Measurements from ENCODE around the gene MAPKAP1.

MAPKAP1 gene

DNA sequence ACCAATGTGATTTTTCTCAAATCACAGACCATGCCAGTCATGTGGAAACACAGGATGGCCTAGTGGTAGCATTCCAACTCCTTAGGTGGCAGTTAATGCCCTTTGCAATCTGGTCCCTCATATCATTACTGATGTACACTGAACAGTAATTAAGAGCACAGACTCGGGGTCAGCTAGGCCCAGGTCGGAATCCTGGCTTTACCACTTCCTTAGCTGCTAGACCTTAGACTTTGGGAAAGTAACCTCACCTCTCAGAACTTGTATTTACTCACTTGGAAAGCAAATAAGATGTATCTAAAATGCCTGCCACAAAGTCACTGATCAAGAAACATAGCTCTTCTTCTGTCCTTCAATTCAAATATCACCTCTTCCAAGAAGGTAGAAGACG is 112.8 kb downstream of the MAPKAP1 start:
- peaks cover 9% of the 10 kb centered on the region for H3K79me2 ChIP-seq
- no peak overlapping the region for H3K27ac ChIP-seq
- H3K9me3 ChIP-seq (ENCODE audit: control insufficient read depth, low read length) = no peaks in the 10 kb centered on the region
- H2AFZ ChIP-seq = no peak overlapping the region
- no peaks in the 10 kb centered on the region for H3K4me1 ChIP-seq
- no peak overlapping the region for H3K9ac ChIP-seq
- no peak for TF ChIP-seq CTCF (IDR thresholded peaks at IDR 0.05)
- H3K36me3 ChIP-seq (ENCODE audit: control insufficient read depth, insufficient read depth, low read length) = no peaks in the 10 kb centered on the region
- no peak overlapping the region for H3K4me3 ChIP-seq (ENCODE audit: low read depth, low read length)
- H3K27me3 ChIP-seq (ENCODE audit: control insufficient read depth, insufficient read depth, low read length) = no peaks in the 10 kb centered on the region
- no peak overlapping the region for H3K4me2 ChIP-seq (ENCODE audit: low read length)

- peaks cover 9% of the 10 kb centered on the region for H3K79me2 ChIP-seq
- no peak for TF ChIP-seq CTCF (IDR thresholded peaks at IDR 0.05)
- H3K27ac ChIP-seq = no peak overlapping the region
- no peak overlapping the region for H2AFZ ChIP-seq
- H3K4me3 ChIP-seq (ENCODE audit: low read depth, low read length) = no peak overlapping the region
- H3K4me2 ChIP-seq (ENCODE audit: low read length) = no peak overlapping the region
- H3K4me1 ChIP-seq = no peaks in the 10 kb centered on the region
- no peak overlapping the region for H3K9ac ChIP-seq
- H3K36me3 ChIP-seq (ENCODE audit: control insufficient read depth, insufficient read depth, low read length) = no peaks in the 10 kb centered on the region
- no peaks in the 10 kb centered on the region for H3K9me3 ChIP-seq (ENCODE audit: control insufficient read depth, low read length)
- H3K27me3 ChIP-seq (ENCODE audit: control insufficient read depth, insufficient read depth, low read length) = no peaks in the 10 kb centered on the region
These were observed 113.3 kb downstream of the MAPKAP1 start for GRCh38 chr9:125593581-125594222.

DNA sequence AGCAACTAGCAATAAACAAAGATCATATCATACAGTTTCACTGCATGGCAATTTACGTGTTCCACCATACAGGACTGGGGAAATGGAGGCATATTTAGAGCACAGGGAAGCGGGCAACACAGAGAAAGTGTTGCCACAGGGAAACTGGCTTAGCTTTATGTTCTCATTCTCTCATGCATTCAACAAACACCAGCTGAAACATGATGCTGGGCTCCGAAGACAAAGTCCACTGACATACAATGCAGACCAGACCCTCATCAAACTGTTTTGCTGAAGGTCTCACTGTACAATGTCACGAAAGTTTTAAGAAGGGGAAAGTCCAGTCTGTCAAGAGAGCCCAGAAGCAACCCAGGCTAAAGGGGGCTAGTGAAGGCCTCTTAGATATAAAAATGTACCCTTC is 115.1 kb downstream of the MAPKAP1 start:
- Histone ChIP-seq H3K9me3 (ENCODE audit: control insufficient read depth, low read length) (no peaks in the 10 kb centered on the region), H3K27ac (no peak overlapping the region), H3K36me3 (ENCODE audit: control insufficient read depth, insufficient read depth, low read length) (no peaks in the 10 kb centered on the region), H3K4me1 (no peaks in the 10 kb centered on the region), H3K27me3 (ENCODE audit: control insufficient read depth, insufficient read depth, low read length) (no peaks in the 10 kb centered on the region), H3K79me2 (peaks cover 12% of the 10 kb centered on the region), H3K9ac (no peak overlapping the region), H3K4me3 (ENCODE audit: low read depth, low read length) (no peak overlapping the region), H2AFZ (no peak overlapping the region), H3K4me2 (ENCODE audit: low read length) (no peak overlapping the region)
- TF ChIP-seq CTCF (IDR thresholded peaks at IDR 0.05) = no peak

DNA sequence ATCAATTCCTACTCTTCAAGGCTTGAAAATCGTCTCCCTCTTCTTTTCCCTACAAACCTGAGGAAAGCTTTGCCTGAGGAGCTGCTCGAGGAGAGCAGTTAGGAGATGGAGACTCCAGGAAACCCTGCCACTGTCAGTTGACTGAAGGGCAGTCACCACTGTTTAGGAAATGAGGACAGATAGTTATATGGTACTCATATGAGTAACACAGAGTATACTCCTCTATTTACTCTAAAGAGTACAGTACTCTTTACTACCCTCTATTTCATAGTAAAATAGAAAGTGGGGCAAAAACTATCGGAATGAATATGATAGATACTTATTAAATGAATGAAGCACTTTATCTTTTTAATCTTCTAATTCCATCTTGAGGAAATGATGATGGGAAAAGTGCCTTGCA is 115.8 kb downstream of the MAPKAP1 start:
- H3K9me3 ChIP-seq (ENCODE audit: control insufficient read depth, low read length) = no peaks in the 10 kb centered on the region
- H3K36me3 ChIP-seq (ENCODE audit: control insufficient read depth, insufficient read depth, low read length) = no peaks in the 10 kb centered on the region
- H3K27ac ChIP-seq = no peak overlapping the region
- H3K4me2 ChIP-seq (ENCODE audit: low read length) = no peak overlapping the region
- no peak overlapping the region for H2AFZ ChIP-seq
- H3K4me1 ChIP-seq = no peaks in the 10 kb centered on the region
- H3K4me3 ChIP-seq (ENCODE audit: low read depth, low read length) = no peak overlapping the region
- no peaks in the 10 kb centered on the region for H3K27me3 ChIP-seq (ENCODE audit: control insufficient read depth, insufficient read depth, low read length)
- no peak for TF ChIP-seq CTCF (IDR thresholded peaks at IDR 0.05)
- H3K9ac ChIP-seq = no peak overlapping the region
- peaks cover 16% of the 10 kb centered on the region for H3K79me2 ChIP-seq

DNA sequence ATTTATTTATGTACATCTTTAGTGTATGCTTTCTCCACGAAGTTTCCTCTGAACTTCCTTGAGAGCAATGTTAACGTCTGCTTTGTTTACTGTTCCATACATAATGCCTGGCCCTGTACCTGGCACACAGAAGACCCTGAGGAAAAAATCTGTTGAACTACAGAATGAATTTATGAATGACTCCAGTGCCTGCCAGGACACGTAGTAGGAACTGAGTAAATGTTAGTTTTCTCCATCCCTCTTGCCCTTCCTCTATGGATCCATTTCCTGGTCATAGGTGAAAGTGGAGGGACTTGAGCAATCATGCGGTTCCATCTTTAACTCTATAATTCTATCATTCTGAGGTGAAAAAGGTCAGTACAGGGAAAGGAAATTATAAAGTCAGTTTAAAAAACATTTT is 117.7 kb downstream of the MAPKAP1 start:
- Histone ChIP-seq H3K79me2 (peaks cover 14% of the 10 kb centered on the region), H3K4me2 (ENCODE audit: low read length) (no peak overlapping the region), H3K4me3 (ENCODE audit: low read depth, low read length) (no peak overlapping the region), H3K36me3 (ENCODE audit: control insufficient read depth, insufficient read depth, low read length) (no peaks in the 10 kb centered on the region), H3K4me1 (no peaks in the 10 kb centered on the region), H2AFZ (no peak overlapping the region), H3K27me3 (ENCODE audit: control insufficient read depth, insufficient read depth, low read length) (no peaks in the 10 kb centered on the region), H3K9ac (no peak overlapping the region), H3K9me3 (ENCODE audit: control insufficient read depth, low read length) (no peaks in the 10 kb centered on the region), H3K27ac (no peak overlapping the region)
- no peak for TF ChIP-seq CTCF (IDR thresholded peaks at IDR 0.05)

Data from parathyroid adenoma (tissue), 2 donors.